Smooth muscle cell (in vitro differentiated cells): ENCODE measurements around the gene PDHB. TPM values are rescaled to one million over a fixed set of nuclear protein-coding genes. Genes with fewer than 3 reads are reported as not detected.

ENCODE experiments used
- DNase-seq: peaks from one replicate; lab custom pipeline; 2025; ENCODE audit not compliant: unreplicated experiment; lab: John Stamatoyannopoulos, UW
- H2AFZ ChIP-seq: fragments of 200-600 bp; sonication (generic); 2 replicates; pipeline ENCODE4 v1.6.0; 2016; ENCODE audit warnings: antibody characterized with exemption, low read depth, mild to moderate bottlenecking
- H3F3A ChIP-seq: fragments of 200-600 bp; sonication (generic); 2 replicates; pipeline ENCODE4 v1.6.0; 2017; ENCODE audit warnings: antibody characterized with exemption, low read depth
- H3K27ac ChIP-seq: fragments of 200-600 bp; sonication (generic); 2 replicates; pipeline ENCODE4 v1.5.1; 2016; ENCODE audit warnings: low read depth, mild to moderate bottlenecking
- H3K27me3 ChIP-seq: fragments of 200-600 bp; sonication (generic); 2 replicates; pipeline ENCODE4 v1.6.1; 2016; ENCODE audit warnings: low read depth, mild to moderate bottlenecking
- H3K36me3 ChIP-seq: fragments of 200-600 bp; sonication (generic); 2 replicates; pipeline ENCODE4 v1.5.1; 2016; ENCODE audit warnings: low read depth
- H3K4me1 ChIP-seq: fragments of 200-600 bp; sonication (generic); 2 replicates; pipeline ENCODE4 v1.5.1; 2016; ENCODE audit warnings: low read depth
- H3K4me2 ChIP-seq: fragments of 200-600 bp; sonication (generic); 2 replicates; pipeline ENCODE4 v1.6.0; 2016; ENCODE audit warnings: mild to moderate bottlenecking
- H3K4me3 ChIP-seq: fragments of 200-600 bp; sonication (generic); 2 replicates; pipeline ENCODE4 v1.5.1; 2016; ENCODE audit warnings: mild to moderate bottlenecking
- H3K79me2 ChIP-seq: fragments of 200-600 bp; sonication (generic); 2 replicates; pipeline ENCODE4 v1.6.0; 2016; ENCODE audit warnings: low read depth, mild to moderate bottlenecking
- H3K9ac ChIP-seq: fragments of 200-600 bp; sonication (generic); 2 replicates; pipeline ENCODE4 v1.6.0; 2016; ENCODE audit warnings: low read depth
- H3K9me3 ChIP-seq: fragments of 200-600 bp; sonication (generic); replicated peaks from 2 replicates; pipeline ENCODE4 v1.5.1; 2016; ENCODE audit warnings: low read depth
- H4K20me1 ChIP-seq: fragments of 200-600 bp; sonication (generic); 2 replicates; pipeline ENCODE4 v1.6.0; 2016; ENCODE audit warnings: low read depth
- WGBS: methylation state at CpG from one replicate; pipeline ENCODE4 v1.1.7; 2016; ENCODE audit warnings: low lambda C conversion rate; 5-methylcytosine and 5-hydroxymethylcytosine counted together
- polyA plus RNA-seq: library from polyadenylated mRNA; unstranded; fragments of >200 nt; fragmentation: Nextera tagmentation; extraction: Ambion mirVana; gene quantifications from 2 replicates; pipeline ENCODE4 v1.2.1, GENCODE V29; 2016
- total RNA-seq: library from RNA; depleted of rRNA; stranded (reverse); fragments of >200 nt; gene quantifications from 2 replicates; pipeline ENCODE4 v1.2.3, GENCODE V29; 2014
- TF ChIP-seq, protein P1 (sequence below): fragments of 200-600 bp; sonication (generic); IDR thresholded peaks from 2 replicates; pipeline ENCODE4 v1.5.1; 2017; ENCODE audit warnings: borderline replicate concordance, mild to moderate bottlenecking, antibody characterized with exemption; ENCODE audit not compliant: insufficient read depth, poor library complexity, severe bottlenecking

The PDHB gene
- total and polyA plus RNA-seq, 2 experiments from 2014 or later, result 123 to 128 TPM

DNA sequence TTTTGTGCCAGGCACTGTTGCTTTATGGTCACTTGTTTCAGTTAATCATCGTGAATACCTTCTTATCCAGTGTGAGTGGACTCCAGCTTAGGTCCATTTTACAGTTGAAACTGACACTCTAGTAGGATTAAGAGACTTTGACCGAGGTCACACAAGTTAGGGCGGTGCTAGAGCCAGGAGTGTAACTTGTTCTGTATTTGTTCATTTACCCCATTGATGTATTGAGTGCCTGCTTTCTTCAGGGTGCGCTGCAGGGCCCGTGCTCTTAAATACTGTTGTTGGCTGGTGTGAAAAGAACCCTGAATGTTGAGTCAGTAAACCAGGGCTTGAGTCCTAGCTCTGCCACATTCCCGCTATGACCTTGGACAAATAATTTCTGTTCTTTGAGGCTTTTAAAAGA, 15.4 kb downstream of the PDHB start:
- Histone ChIP-seq H4K20me1 (no peaks in the 10 kb centered on the region), H3F3A (peaks cover 6% of the 10 kb centered on the region), H3K27me3 (no peaks in the 10 kb centered on the region), H3K79me2 (no peaks in the 10 kb centered on the region), H3K4me3 (no peak overlapping the region), H3K36me3 (no peaks in the 10 kb centered on the region), H3K9me3 (no peaks in the 10 kb centered on the region), H2AFZ (no peak overlapping the region), H3K9ac (no peak overlapping the region), H3K27ac (no peak overlapping the region), H3K4me2 (no peak overlapping the region), H3K4me1 (peaks cover 28% of the 10 kb centered on the region)
- TF ChIP-seq, protein P1, sequence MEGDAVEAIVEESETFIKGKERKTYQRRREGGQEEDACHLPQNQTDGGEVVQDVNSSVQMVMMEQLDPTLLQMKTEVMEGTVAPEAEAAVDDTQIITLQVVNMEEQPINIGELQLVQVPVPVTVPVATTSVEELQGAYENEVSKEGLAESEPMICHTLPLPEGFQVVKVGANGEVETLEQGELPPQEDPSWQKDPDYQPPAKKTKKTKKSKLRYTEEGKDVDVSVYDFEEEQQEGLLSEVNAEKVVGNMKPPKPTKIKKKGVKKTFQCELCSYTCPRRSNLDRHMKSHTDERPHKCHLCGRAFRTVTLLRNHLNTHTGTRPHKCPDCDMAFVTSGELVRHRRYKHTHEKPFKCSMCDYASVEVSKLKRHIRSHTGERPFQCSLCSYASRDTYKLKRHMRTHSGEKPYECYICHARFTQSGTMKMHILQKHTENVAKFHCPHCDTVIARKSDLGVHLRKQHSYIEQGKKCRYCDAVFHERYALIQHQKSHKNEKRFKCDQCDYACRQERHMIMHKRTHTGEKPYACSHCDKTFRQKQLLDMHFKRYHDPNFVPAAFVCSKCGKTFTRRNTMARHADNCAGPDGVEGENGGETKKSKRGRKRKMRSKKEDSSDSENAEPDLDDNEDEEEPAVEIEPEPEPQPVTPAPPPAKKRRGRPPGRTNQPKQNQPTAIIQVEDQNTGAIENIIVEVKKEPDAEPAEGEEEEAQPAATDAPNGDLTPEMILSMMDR, result no peak
- WGBS, result 88% methylated on average over 6 of the region's 6 CpGs
- DNase-seq, result no peak

DNA sequence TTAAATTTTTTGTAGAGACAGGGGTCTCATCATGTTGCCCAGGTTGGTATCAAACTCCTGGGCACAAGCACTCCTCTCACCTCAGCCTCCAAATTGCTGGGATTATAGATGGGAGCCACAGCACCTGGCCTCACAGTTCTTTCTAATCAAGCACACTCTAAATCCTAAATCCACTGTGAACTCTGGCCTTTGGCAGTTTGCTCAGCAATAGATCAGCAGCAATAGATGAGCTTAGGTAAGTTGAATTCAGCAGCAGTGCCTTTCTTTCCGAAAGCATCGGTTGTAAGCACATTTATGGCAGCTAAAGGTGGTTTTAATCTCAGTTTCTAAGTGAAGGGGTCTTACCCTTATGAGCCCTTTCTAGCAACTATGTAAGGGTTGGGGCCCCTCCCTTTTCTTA, 16.6 kb downstream of the PDHB start:
- Histone ChIP-seq H2AFZ (no peak overlapping the region), H3K27ac (no peak overlapping the region), H3K4me2 (no peak overlapping the region), H3K9ac (no peak overlapping the region), H3K36me3 (no peaks in the 10 kb centered on the region), H3K79me2 (no peaks in the 10 kb centered on the region), H3F3A (peaks cover 6% of the 10 kb centered on the region), H3K4me3 (no peak overlapping the region), H4K20me1 (no peaks in the 10 kb centered on the region), H3K9me3 (no peaks in the 10 kb centered on the region), H3K27me3 (no peaks in the 10 kb centered on the region), H3K4me1 (peaks cover 33% of the 10 kb centered on the region)
- TF ChIP-seq, protein P1, result no peak
- no peak for DNase-seq
- 96% methylated on average over 2 of the region's 2 CpGs for WGBS

DNA sequence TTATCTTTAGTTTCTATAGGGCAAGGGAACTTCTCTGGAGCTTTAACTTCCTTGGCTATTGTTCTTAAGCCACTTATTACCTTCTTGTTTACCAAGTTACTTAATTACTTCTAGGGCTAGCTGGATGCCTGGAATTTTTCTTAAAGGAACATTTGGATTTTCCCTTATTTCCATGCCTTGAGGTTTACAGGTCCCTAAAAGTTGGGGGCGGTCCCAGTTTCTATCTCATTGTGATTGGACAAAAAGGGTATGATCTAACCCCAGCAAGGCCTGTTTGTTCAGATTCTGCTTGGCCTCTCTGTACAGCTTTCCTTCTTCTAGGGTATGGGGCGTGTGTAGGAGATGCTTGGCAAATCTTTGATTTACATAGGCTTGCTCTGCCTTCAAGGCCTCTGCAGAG, 17.4 kb downstream of the PDHB start:
- H3K27ac ChIP-seq, result no peak overlapping the region
- no peaks in the 10 kb centered on the region for H3K9me3 ChIP-seq
- H3K4me2 ChIP-seq, result no peak overlapping the region
- H3F3A ChIP-seq, result peaks cover 6% of the 10 kb centered on the region
- no peak for DNase-seq
- H3K27me3 ChIP-seq, result no peaks in the 10 kb centered on the region
- H4K20me1 ChIP-seq, result no peaks in the 10 kb centered on the region
- TF ChIP-seq, protein P1, result no peak
- WGBS, result 85% methylated on average over 2 of the region's 2 CpGs
- no peaks in the 10 kb centered on the region for H3K79me2 ChIP-seq
- H3K4me3 ChIP-seq, result no peak overlapping the region
- H3K9ac ChIP-seq, result no peak overlapping the region
- H3K36me3 ChIP-seq, result no peaks in the 10 kb centered on the region
- H3K4me1 ChIP-seq, result peaks cover 33% of the 10 kb centered on the region
- no peak overlapping the region for H2AFZ ChIP-seq

DNA sequence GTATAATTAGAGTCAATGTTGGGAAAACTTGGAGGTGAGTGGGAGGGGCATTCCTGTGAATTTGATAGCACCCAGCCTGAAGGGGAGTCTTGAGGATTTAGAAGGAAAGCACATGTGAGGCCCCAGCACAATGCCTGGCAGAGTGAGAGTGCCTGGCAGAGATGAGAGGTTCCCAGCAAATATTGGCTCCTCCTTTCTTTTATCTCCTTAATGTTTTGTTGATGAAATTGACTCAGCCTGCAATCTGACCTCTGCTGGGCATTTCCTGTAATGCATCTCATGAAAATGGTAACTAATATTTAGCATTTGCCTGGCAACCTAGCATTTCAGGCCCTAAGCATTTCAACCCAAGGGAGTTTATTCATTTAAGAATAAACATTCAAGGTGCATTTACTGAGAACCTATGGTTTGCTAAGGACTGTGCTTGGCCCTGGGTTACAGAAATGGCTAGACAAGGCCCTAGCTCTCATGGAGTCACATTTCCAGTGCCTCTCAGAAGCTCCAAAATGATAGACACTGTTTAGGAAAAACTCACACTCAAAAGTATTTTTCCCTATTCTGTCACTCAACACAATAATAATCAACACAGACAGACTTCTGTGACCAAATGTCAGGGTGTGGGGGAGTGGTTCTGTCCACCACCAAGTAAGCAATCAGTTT, 19.0 kb downstream of the PDHB start:
- no peaks in the 10 kb centered on the region for H3K27me3 ChIP-seq
- H3F3A ChIP-seq, result peaks cover 6% of the 10 kb centered on the region
- peak overlapping the region; percentile 36 for H3K4me2 ChIP-seq
- peak overlapping the region; percentile 47 for H3K27ac ChIP-seq
- no peaks in the 10 kb centered on the region for H3K36me3 ChIP-seq
- H2AFZ ChIP-seq, result no peak overlapping the region
- no peaks in the 10 kb centered on the region for H3K9me3 ChIP-seq
- H3K4me3 ChIP-seq, result no peak overlapping the region
- H3K9ac ChIP-seq, result no peak overlapping the region
- no peaks in the 10 kb centered on the region for H4K20me1 ChIP-seq
- TF ChIP-seq, protein P1, result peak; percentile 70
- H3K79me2 ChIP-seq, result no peaks in the 10 kb centered on the region
- no peak for DNase-seq
- H3K4me1 ChIP-seq, result peaks cover 33% of the 10 kb centered on the region
